ENCODE data around the gene HPS1.

DNA sequence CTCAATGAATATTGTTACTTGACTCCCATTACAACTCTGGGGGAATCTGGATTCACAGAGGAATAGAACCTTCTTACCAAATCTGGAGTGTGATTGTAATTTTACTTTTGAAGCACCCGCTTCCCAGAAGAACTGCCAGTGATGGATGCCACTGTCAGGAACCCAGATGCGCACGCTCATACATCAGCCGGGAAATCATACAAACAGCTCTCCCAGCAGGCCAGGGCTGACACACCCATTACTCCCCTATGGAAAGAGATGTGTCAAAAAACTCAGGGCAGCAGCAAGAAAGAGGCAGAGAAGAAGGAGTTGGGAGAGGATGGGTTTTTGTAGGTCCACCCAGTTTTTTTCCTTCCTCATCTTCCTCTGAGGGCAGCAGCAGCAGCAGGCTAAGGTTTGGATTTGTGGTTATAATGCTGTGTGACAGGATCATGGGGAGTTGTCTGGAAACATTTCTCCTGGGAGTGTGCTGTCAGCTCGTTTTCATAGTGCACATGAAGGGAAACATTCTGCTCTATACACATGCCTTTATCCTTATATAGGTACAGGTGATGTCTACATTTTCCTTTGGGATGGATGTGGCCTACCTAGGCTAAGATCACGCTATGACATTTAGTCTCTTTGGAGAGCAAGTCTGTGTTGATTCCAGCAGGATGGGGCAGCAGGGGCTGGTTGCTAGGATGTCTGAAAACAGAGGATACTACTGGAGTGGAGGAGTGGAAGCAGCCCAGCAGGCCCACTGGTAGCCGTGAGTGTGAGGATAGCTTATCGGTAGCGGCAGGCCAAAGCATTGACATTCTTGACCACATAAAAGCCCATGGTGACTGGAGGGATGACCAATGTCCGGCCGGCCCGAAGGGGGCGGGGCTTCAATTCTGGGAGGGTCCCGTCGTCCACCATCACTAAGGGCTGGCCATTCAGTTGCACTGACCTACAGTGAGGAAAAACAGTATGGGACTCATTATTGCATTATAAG lies 12.4 kb upstream of the HPS1 start:
- TF ChIP-seq, protein P1, sequence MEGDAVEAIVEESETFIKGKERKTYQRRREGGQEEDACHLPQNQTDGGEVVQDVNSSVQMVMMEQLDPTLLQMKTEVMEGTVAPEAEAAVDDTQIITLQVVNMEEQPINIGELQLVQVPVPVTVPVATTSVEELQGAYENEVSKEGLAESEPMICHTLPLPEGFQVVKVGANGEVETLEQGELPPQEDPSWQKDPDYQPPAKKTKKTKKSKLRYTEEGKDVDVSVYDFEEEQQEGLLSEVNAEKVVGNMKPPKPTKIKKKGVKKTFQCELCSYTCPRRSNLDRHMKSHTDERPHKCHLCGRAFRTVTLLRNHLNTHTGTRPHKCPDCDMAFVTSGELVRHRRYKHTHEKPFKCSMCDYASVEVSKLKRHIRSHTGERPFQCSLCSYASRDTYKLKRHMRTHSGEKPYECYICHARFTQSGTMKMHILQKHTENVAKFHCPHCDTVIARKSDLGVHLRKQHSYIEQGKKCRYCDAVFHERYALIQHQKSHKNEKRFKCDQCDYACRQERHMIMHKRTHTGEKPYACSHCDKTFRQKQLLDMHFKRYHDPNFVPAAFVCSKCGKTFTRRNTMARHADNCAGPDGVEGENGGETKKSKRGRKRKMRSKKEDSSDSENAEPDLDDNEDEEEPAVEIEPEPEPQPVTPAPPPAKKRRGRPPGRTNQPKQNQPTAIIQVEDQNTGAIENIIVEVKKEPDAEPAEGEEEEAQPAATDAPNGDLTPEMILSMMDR (conservative IDR thresholded peaks at IDR 0.05; ENCODE audit: low read depth in 2 of 2) = no peak
- no peak for TF ChIP-seq EZH2 (IDR thresholded peaks at IDR 0.05; ENCODE audit: low read depth, unreplicated experiment)
- no peak for TF ChIP-seq EZH2phosphoT487 (IDR thresholded peaks at IDR 0.05; ENCODE audit: unreplicated experiment)
- no peak for TF ChIP-seq POLR2AphosphoS5 (IDR thresholded peaks at IDR 0.05; ENCODE audit: low read depth)
- TF ChIP-seq, protein P2, sequence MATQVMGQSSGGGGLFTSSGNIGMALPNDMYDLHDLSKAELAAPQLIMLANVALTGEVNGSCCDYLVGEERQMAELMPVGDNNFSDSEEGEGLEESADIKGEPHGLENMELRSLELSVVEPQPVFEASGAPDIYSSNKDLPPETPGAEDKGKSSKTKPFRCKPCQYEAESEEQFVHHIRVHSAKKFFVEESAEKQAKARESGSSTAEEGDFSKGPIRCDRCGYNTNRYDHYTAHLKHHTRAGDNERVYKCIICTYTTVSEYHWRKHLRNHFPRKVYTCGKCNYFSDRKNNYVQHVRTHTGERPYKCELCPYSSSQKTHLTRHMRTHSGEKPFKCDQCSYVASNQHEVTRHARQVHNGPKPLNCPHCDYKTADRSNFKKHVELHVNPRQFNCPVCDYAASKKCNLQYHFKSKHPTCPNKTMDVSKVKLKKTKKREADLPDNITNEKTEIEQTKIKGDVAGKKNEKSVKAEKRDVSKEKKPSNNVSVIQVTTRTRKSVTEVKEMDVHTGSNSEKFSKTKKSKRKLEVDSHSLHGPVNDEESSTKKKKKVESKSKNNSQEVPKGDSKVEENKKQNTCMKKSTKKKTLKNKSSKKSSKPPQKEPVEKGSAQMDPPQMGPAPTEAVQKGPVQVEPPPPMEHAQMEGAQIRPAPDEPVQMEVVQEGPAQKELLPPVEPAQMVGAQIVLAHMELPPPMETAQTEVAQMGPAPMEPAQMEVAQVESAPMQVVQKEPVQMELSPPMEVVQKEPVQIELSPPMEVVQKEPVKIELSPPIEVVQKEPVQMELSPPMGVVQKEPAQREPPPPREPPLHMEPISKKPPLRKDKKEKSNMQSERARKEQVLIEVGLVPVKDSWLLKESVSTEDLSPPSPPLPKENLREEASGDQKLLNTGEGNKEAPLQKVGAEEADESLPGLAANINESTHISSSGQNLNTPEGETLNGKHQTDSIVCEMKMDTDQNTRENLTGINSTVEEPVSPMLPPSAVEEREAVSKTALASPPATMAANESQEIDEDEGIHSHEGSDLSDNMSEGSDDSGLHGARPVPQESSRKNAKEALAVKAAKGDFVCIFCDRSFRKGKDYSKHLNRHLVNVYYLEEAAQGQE (IDR thresholded peaks at IDR 0.05; ENCODE audit: unreplicated experiment) = no peak
- TF ChIP-seq JUNB (IDR thresholded peaks at IDR 0.05; ENCODE audit: unreplicated experiment) = no peak
